ENCODE results near the gene NDRG4. TPM values are rescaled to one million over a fixed set of nuclear protein-coding genes. Genes with fewer than 3 reads are reported as not detected.

Gene NDRG4
- total and polyA plus RNA-seq, 2 donors (not counting 1 experiment from before 2014, with no cell fraction given): 0.96 to 1.1 TPM

DNA sequence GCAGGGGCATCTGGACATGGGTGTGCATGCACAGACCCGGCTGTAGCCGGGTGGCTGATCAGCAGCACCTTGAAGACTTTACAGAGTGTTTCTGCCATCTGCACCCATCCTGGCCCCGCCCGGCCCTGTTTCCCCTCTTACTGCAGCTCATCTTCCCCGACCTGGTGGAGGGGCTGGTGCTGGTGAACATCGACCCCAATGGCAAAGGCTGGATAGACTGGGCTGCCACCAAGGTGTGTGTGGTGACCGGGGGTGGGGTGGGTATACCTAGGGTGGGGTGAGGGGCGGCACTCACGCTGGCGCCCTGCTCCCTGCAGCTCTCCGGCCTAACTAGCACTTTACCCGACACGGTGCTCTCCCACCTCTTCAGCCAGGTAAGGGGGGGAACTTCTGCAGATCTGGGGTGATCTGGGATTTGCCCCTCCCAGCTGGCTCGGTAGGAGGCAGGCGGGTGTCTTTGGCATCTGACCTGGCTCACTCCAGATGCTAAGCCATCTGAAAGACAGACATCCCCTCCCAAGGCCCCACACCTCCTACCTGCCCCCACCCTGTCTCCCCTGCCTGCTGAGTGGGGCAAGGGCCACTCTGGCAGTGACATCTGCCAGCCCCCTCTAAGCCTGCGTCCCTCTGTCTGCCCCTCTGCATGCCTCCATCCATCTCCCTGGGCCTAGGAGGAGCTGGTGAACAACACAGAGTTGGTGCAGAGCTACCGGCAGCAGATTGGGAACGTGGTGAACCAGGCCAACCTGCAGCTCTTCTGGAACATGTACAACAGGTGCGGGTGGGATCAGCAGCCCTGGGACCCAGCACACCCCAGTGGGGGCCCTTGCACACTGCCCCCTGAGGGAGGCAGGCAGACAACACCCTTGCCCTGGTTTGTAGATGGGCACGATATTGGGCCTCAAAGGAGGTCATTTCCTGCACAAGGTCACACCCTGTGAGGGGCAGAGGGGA is 6.6 kb downstream of the NDRG4 start:
- intact Hi-C loops (cut with micrococcal nuclease): no loop called here
- no peak overlapping the region for H3K4me3 Mint-ChIP-seq
- Histone ChIP-seq H3K4me3 (ENCODE audit: control extremely low read depth in 1 of 5, extremely low read depth in 1 of 5, insufficient read depth in 1 of 5, low read depth in 2 of 5, low read length in 4 of 5) (no peak overlapping the region), H3K4me1 (ENCODE audit: control insufficient read depth in 2 of 2, insufficient read depth in 2 of 2, low read length in 2 of 2) (peaks cover 7 to 8% of the 10 kb centered on the region in 2 donors), H2AFZ (ENCODE audit: insufficient read depth, low read depth, low read length, poor library complexity, severe bottlenecking) (no peak overlapping the region), H3K27ac (ENCODE audit: low read length in 2 of 2) (no peak overlapping the region), H3K36me3 (replicated peaks in 1 of 2; ENCODE audit: control extremely low read depth in 1 of 2, control insufficient read depth in 1 of 2, extremely low read depth in 1 of 2, insufficient read depth in 2 of 2, low read length in 1 of 2) (no peaks in the 10 kb centered on the region), H3K4me2 (replicated peaks; ENCODE audit: low read depth, low read length, poor library complexity, severe bottlenecking) (no peak overlapping the region), H4K20me1 (ENCODE audit: control insufficient read depth, insufficient read depth, low read length, poor library complexity, severe bottlenecking) (no peaks in the 10 kb centered on the region), H3K9ac (ENCODE audit: low read length) (no peak overlapping the region), H3K9me3 (ENCODE audit: control extremely low read depth in 1 of 3, control insufficient read depth in 2 of 3, insufficient read depth in 1 of 3, low read length in 2 of 3) (peaks cover 0 to 1% (median 0%) of the 10 kb centered on the region in 3 donors), H3K27me3 (replicated peaks in 1 of 4; ENCODE audit: control extremely low read depth in 1 of 4, control insufficient read depth in 3 of 4, insufficient read depth in 4 of 4, low read length in 3 of 4) (peaks cover 0 to 31% (median 8%) of the 10 kb centered on the region in 4 experiments), H3K79me2 (ENCODE audit: control insufficient read depth, insufficient read depth, low read length) (no peaks in the 10 kb centered on the region)
- H3K27me3 Mint-ChIP-seq: peaks cover 12% of the 10 kb centered on the region
- no peak for TF ChIP-seq EZH2 (IDR thresholded peaks at IDR 0.05; ENCODE audit: borderline replicate concordance, insufficient read depth, low read depth, low read length, poor library complexity, severe bottlenecking)
- no peak for TF ChIP-seq CTCF (IDR thresholded peaks at IDR 0.05)
- POLR2A ChIA-PET: no interaction called here
- DNase-seq: no peak
- CTCF ChIA-PET: no interaction called here
- H3K4me1 Mint-ChIP-seq: peaks cover 6% of the 10 kb centered on the region
- H3K9me3 Mint-ChIP-seq (ENCODE audit: insufficient read depth): no peaks in the 10 kb centered on the region
- no peak overlapping the region for H3K27ac Mint-ChIP-seq
- 86% methylated on average over 15 of the region's 20 CpGs for WGBS (ENCODE audit: insufficient coverage)
- ATAC-seq (ENCODE audit: low read depth): no peak
